Lower lobe of right lung (tissue), 2 donors: Measurements from ENCODE around the gene CPNE5. TPM values are rescaled to one million over a fixed set of nuclear protein-coding genes. Genes with fewer than 3 reads are reported as not detected.
"Not testable (repeated sequence)": the region's sequence is repeated elsewhere in the genome, so short reads cannot be mapped to it uniquely, and the experiment has no call there.

Source experiments
- ATAC-seq, 2 donors: fragments of 200-7000 bp; cut with Tn5 transposase; one replicate each; pipeline ENCODE4 v1.9.1; 2020 to 2022; ENCODE audit warnings: mild to moderate bottlenecking in 2 of 2, moderate library complexity in 2 of 2
- DNase-seq: peaks from one replicate; pipeline ENCODE4 v3.0.0-alpha.2; 2020
- H3K27ac ChIP-seq: fragments of 200-600 bp; one replicate; pipeline ENCODE4 v1.8.0; 2022
- H3K27me3 ChIP-seq: fragments of 200-600 bp; one replicate; pipeline ENCODE4 v1.8.0; 2022; ENCODE audit warnings: low read depth
- H3K36me3 ChIP-seq: fragments of 200-600 bp; one replicate; pipeline ENCODE4 v1.8.0; 2022; ENCODE audit warnings: mild to moderate bottlenecking
- H3K4me1 ChIP-seq: fragments of 200-600 bp; one replicate; pipeline ENCODE4 v1.8.0; 2022
- H3K4me3 ChIP-seq: fragments of 200-600 bp; one replicate; pipeline ENCODE4 v1.8.0; 2022; ENCODE audit warnings: mild to moderate bottlenecking
- H3K9me3 ChIP-seq: fragments of 200-600 bp; one replicate; pipeline ENCODE4 v1.8.0; 2022
- CTCF ChIP-seq: fragments of 200-600 bp; IDR thresholded peaks from one replicate; pipeline ENCODE4 v1.8.0; 2022; ENCODE audit warnings: antibody characterized with exemption, mild to moderate bottlenecking
- intact Hi-C: fragments of 100-400 bp; cut with DNase I; formaldehyde crosslinking; loops from one replicate; pipeline ENCODE4 v1.11.0; 2022
- total RNA-seq: library from RNA; stranded (reverse); fragmentation: NEBNext Ultra II Directional; extraction: Animal tissue kit (Norgen Biotek cat#: 25700); gene quantifications from one replicate; pipeline ENCODE4 v1.2.1, GENCODE V29; 2021
- donor health status: DM: no; HTN: yes; CAD: no; lungs with severe emphysema.

CPNE5 gene
- total RNA-seq, 1 donor from 2014 or later, result 2.4 TPM

DNA sequence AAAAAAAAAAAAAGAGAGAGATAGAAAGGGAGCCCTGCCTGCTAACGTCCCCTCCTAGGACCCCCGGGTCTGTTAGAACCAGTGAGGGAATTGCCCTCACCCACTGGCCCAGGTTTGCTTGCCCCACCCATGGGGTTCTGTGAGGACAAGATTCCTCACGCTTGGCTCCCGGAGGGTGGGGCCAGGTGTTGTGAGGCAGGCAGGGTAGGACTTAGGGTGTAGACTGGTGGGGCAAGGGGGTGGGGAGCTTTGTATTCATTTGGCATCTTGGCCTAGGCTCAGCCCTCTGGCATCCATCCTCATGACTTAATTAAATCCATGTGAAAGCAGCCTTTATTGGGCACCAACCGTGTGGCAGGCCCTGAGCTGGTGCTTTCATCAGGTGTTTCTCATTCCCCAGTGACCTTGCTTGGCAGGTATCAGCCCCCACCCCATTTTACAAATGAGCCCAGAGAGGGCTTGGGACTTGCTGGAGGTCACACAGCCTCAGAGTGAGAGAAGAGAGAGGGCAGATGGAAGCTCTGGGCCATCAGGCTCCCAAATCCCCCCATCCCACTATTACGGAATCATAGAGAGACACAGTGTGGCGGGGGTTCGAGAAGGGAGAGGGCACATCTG lies 122.7 kb downstream of the CPNE5 start:
- no peaks in the 10 kb centered on the region for H3K4me1 ChIP-seq
- no peak for TF ChIP-seq CTCF

DNA sequence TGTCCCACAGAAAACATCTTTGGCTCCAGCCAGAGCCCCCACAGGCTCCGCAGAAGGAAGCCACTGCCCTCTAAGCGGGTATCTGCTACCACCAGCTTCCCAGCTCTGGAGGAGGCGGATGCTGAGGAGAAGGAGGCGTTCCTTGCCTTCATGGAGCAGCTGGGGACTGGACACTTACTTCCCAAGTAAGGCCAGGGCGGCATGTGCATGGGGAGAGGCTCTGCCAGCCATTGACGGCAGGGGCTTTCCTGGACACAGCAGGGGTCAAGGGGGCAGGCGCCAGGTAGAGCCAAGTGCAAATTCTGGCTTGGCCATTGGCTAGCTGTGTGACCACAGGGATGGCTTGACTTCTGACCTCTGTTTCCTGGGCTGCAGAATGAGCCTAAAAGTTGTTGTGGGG lies 123.8 kb downstream of the CPNE5 start:
- intact Hi-C loops, result no loop called here
- Histone ChIP-seq H3K27me3 (no peaks in the 10 kb centered on the region), H3K27ac (no peak overlapping the region), H3K4me3 (no peak overlapping the region), H3K9me3 (no peaks in the 10 kb centered on the region), H3K4me1 (no peaks in the 10 kb centered on the region), H3K36me3 (no peaks in the 10 kb centered on the region)
- no peak for TF ChIP-seq CTCF
- DNase-seq (no peak), ATAC-seq (no peak)

More for the DNA sequence above, 122.7 kb downstream of the CPNE5 start:
- intact Hi-C loops, result no loop called here
- Histone ChIP-seq H3K27ac (no peak overlapping the region), H3K9me3 (no peaks in the 10 kb centered on the region), H3K27me3 (no peaks in the 10 kb centered on the region), H3K36me3 (no peaks in the 10 kb centered on the region), H3K4me3 (no peak overlapping the region)
- ATAC-seq, result no peak
- no peak for DNase-seq

GRCh38 chr6:36714511-36714910 lies 124.7 kb downstream of the CPNE5 start:
- intact Hi-C loops, result no loop called here
- Histone ChIP-seq H3K4me1 (no peaks in the 10 kb centered on the region), H3K9me3 (no peaks in the 10 kb centered on the region), H3K27me3 (no peaks in the 10 kb centered on the region), H3K36me3 (no peaks in the 10 kb centered on the region), H3K27ac (no peak overlapping the region), H3K4me3 (no peak overlapping the region)
- DNase-seq (no peak), ATAC-seq (no peak)
- TF ChIP-seq CTCF, result no peak

DNA sequence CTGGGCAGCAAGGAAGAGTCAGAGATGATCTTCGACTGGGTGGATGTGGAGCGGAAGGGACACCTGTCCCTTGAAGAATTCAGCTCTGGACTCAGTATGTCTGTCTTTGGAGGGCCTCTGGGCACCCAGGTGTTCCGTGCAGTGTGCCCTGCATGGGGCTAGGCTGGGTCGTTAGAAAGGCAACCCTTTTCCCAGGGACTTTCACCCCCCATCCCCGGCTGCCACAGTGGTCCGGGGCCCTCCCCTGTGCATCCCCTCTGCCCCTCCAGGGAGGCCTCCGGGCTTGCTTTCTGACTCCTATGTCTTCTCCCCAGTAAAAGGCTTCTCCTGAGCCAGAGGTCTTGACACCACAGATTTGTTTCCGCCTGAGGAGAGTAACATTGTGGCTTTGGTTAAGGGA lies 125.4 kb downstream of the CPNE5 start:
- Histone ChIP-seq H3K27ac (no peak overlapping the region), H3K9me3 (no peaks in the 10 kb centered on the region), H3K27me3 (no peaks in the 10 kb centered on the region), H3K4me1 (no peaks in the 10 kb centered on the region), H3K36me3 (no peaks in the 10 kb centered on the region), H3K4me3 (no peak overlapping the region)
- no peak for TF ChIP-seq CTCF
- ATAC-seq, result no peak
- no peak for DNase-seq
- intact Hi-C loops, result no loop called here

- ATAC-seq (no peak), DNase-seq (no peak)
- no peak overlapping the region for H3K4me3 ChIP-seq
- no peaks in the 10 kb centered on the region for H3K36me3 ChIP-seq
- intact Hi-C loops, result no loop called here
- H3K27me3 ChIP-seq, result no peaks in the 10 kb centered on the region
- H3K27ac ChIP-seq, result no peak overlapping the region
- no peaks in the 10 kb centered on the region for H3K9me3 ChIP-seq
- no peak for TF ChIP-seq CTCF
- H3K4me1 ChIP-seq, result no peaks in the 10 kb centered on the region
Measured at GRCh38 chr6:36712816-36713215, 126.4 kb downstream of the CPNE5 start.

DNA sequence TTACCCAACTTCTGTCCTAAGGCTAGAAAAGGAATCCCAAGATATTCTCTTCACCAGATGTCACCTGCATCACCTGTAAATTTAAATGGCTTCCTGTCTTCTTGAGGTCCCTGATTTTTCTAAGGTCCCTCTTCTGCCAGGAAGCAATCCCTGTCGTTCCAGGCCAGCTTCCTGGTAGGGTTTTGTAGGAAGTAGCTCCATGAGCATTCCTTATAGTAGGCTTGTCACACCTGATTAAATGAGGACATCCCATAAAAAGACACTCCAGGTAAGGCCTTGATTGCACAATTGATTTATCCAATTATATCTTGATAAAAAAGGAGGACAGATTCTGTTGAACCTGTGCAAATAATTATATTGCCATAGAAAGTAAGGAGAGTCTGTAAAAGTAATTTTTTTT lies 132.9 kb downstream of the CPNE5 start:
- Histone ChIP-seq H3K27me3 (no peaks in the 10 kb centered on the region), H3K27ac (no peak overlapping the region), H3K36me3 (no peaks in the 10 kb centered on the region), H3K9me3 (no peaks in the 10 kb centered on the region), H3K4me1 (no peaks in the 10 kb centered on the region), H3K4me3 (no peak overlapping the region)
- intact Hi-C loops, result no loop called here
- TF ChIP-seq CTCF, result no peak
- DNase-seq (no peak), ATAC-seq (no peak)

GRCh38 chr6:36704961-36705577 lies 134.2 kb downstream of the CPNE5 start:
- H3K27me3 ChIP-seq, H3K27ac ChIP-seq, DNase-seq, H3K4me3 ChIP-seq, H3K9me3 ChIP-seq, H3K36me3 ChIP-seq, ATAC-seq, H3K4me1 ChIP-seq, intact Hi-C loops: not testable (repeated sequence)
